NCI-H510A treated with DMSO at 0.1 percent for 48 hours (cell line): ENCODE results near the gene SHQ1.
"Not testable (repeated sequence)": the region's sequence is repeated elsewhere in the genome, so short reads cannot be mapped to it uniquely, and the experiment has no call there.

Source experiments
- DNase-seq: peaks from one replicate; lab custom pipeline; 2025; lab: John Stamatoyannopoulos, UW

SHQ1 gene

GRCh38 chr3:72800869-72801268, 47.4 kb downstream of the SHQ1 start:
- DNase-seq: no peak

GRCh38 chr3:72798552-72799195, 49.6 kb downstream of the SHQ1 start:
- no peak for DNase-seq

GRCh38 chr3:72797773-72798543, 50.3 kb downstream of the SHQ1 start:
- peak; percentile 19 for DNase-seq

- DNase-seq: no peak
These were observed 54.2 kb downstream of the SHQ1 start for GRCh38 chr3:72794079-72794478.

- no peak for DNase-seq
These were observed 57.1 kb downstream of the SHQ1 start for GRCh38 chr3:72791161-72791560.

- no peak for DNase-seq
These were observed 58.5 kb downstream of the SHQ1 start for GRCh38 chr3:72789786-72790185.

GRCh38 chr3:72788232-72788631, 60.0 kb downstream of the SHQ1 start:
- not testable (repeated sequence) for DNase-seq

- no peak for DNase-seq
These were observed 61.6 kb downstream of the SHQ1 start for GRCh38 chr3:72786668-72787067.

GRCh38 chr3:72784226-72784625, 64.0 kb downstream of the SHQ1 start:
- no peak for DNase-seq

GRCh38 chr3:72782521-72782920, 65.7 kb downstream of the SHQ1 start:
- DNase-seq: peak; percentile 27

- DNase-seq: no peak
These were observed 78.3 kb downstream of the SHQ1 start for GRCh38 chr3:72769758-72770540.

DNA sequence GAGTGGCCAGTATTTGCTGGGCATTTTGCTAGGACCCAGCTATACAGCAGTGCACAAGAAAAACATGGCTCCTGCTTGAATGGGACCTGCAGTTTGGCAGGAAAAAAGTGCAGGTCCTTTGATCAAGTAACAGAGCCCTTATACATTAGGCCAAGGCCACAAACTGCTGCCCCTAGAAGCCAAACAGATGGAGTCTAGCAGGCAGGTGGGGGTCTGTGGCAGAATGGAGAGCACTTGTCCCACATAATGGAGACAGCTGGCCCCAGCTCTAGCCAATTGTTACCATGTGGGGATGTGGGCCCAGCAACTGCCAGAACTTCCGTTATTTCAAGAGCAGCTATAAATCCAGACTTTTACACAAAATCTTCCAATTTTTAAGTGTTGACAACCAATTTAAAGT, 79.3 kb downstream of the SHQ1 start:
- no peak for DNase-seq

DNA sequence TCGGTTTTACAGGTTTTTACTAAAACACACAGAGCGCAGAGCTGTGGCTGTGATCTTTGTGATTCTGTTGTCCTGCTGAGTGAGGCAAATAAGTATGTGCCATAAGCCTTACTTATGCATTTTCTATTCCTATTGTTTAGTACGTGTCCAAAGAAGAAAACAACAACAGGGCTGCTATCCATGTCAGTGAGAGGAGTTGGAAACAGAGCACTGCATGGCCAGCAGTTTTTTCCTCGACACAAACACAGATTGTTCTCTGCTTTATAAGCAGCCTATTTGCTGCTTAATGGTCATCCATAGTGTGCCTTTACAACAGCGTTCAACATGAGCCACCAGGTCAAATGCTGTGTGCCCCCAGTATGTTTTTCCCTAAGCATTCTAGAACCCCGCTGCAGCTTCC, 79.8 kb downstream of the SHQ1 start:
- DNase-seq: no peak

- DNase-seq: no peak
These were observed 80.2 kb downstream of the SHQ1 start for GRCh38 chr3:72768006-72768441.

GRCh38 chr3:72766866-72767265, 81.4 kb downstream of the SHQ1 start:
- DNase-seq: no peak

DNA sequence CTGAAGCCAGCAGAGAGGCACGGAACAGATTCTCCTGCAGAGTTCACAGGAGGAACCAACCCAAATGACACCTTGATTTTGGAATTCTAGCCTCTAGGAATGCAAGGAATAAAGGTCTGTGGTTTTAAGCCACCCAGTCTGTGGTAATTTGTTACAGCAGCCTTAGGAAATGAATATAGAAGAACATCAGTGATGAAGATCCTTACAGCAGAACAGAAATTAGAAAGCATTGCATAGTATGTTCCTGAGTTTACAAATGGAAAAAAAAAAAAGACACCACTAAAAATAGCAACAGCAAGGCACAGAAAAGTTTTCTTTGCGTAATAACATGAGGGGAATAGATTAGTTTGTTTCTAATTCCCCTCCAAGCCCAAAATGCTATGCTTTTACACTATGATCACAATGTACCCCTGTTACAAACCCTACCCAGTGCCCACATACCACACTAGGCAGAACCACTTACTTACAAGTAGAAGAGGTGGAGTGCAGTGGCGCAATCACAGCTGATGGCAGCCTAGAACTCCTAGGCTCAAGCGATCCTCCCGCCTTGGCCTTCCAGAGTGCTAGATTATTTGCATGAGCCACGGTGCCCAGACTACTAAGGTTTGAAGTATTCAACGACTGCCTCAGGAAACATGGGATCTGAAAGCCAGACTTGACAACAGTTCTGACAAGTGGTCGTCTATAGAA, 84.3 kb downstream of the SHQ1 start:
- DNase-seq: no peak

DNA sequence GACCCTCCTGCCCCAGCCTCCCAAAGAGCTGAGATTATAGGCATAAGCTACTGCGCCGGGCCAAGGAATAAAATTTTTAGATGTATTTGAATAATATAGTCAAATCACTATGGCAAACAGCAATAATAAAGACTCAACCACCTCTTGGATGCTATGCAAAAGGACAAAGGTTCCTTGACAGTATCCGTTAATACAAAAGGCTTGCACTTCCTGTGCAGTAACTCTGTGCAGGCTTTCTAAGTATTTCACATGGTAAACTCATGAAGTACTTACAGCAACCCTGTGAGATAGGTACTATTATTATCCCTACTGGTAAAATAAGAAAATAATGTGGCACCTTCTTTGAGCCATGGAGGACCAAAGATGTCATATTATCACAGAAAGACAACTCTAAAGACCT, 86.8 kb downstream of the SHQ1 start:
- DNase-seq: no peak

GRCh38 chr3:72760225-72760624, 88.0 kb downstream of the SHQ1 start:
- DNase-seq: no peak

- DNase-seq: no peak
These were observed 91.3 kb downstream of the SHQ1 start for GRCh38 chr3:72756900-72757299.

DNA sequence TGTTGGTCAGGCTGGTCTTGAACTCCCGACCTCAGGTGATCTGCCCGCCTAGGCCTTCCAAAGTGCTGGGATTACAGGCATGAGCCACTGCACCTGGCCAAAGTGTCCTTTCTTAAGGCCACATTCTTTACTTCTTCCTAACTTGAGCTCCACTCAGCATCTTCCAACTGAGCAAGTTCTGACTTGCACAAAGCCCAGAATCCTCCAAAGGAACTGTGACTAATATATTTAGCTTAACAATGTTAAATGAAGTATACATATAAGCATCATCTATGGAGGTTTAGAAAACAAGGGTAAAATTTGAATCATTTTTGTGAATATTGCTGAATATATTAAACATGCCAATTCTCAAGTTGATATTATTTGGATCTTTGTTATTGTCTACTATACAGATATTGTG, 93.7 kb downstream of the SHQ1 start:
- DNase-seq: no peak

- DNase-seq: no peak
These were observed 94.8 kb downstream of the SHQ1 start for GRCh38 chr3:72753495-72753894.

DNA sequence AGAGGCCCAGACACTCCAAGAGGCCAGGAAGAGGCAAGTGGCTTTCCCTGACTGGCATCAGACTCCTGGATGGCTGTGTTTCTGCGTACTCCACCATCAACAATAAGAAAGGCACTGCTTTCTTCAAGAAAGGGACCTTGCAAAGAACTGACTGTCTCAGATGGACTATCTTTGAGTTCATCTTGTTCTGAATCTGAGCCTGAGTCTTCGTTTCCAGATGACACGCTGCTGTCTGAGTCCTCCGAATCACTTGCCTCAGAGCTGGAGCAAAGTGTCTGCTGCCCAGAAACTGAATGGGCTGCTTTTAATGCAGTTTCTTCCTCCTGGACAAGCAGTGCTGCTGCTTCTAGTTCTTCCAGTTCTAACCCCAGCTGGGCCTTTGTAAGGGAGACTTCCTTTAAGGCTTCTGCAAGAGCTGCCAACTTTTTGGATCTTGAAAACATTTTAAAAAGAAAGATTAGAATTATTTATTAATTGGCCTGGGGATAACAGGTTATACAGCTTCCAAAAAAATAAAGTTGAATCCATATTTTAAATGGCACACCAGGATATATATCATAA, 97.8 kb downstream of the SHQ1 start:
- DNase-seq: no peak
